Fibroblast of skin of left biceps (primary cell): ENCODE results near the gene RMP24.
"Not testable (repeated sequence)": the region's sequence is repeated elsewhere in the genome, so short reads cannot be mapped to it uniquely, and the experiment has no call there.

Source experiments
- DNase-seq, 2 experiments: peaks; one replicate each; pipeline ENCODE4 v3.0.0-alpha.2; 2013; ENCODE audit warnings: low read depth in 2 of 2

The RMP24 gene

GRCh38 chr18:35972197-35973000 is at the start of gene RMP24:
RMP24 (plus strand) TSS chr18:35972679.
- peak; percentile 89 to 90 for DNase-seq

- DNase-seq = no peak
These were observed 48.4 kb upstream of the RMP24 start for GRCh38 chr18:35923939-35924684.

GRCh38 chr18:35926884-35927283 is 45.6 kb upstream of the RMP24 start:
- DNase-seq = no peak

- no peak for DNase-seq
These were observed 45.0 kb upstream of the RMP24 start for GRCh38 chr18:35927430-35927829.

- no peak for DNase-seq
These were observed 38.5 kb upstream of the RMP24 start for GRCh38 chr18:35933982-35934381.

GRCh38 chr18:35934891-35935290 is 37.6 kb upstream of the RMP24 start:
- DNase-seq = no peak

GRCh38 chr18:35935805-35936204 is 36.7 kb upstream of the RMP24 start:
- no peak for DNase-seq

GRCh38 chr18:35936951-35937350 is 35.5 kb upstream of the RMP24 start:
- DNase-seq = no peak

GRCh38 chr18:35938158-35938557 is 34.3 kb upstream of the RMP24 start:
- no peak for DNase-seq

GRCh38 chr18:35938562-35938961 is 33.9 kb upstream of the RMP24 start:
- no peak for DNase-seq

- DNase-seq = no peak
These were observed 33.3 kb upstream of the RMP24 start for GRCh38 chr18:35939138-35939537.

- no peak for DNase-seq
These were observed 31.2 kb upstream of the RMP24 start for GRCh38 chr18:35941299-35941698.

- DNase-seq = no peak
These were observed 30.3 kb upstream of the RMP24 start for GRCh38 chr18:35942133-35942532.

- no peak for DNase-seq
These were observed 29.8 kb upstream of the RMP24 start for GRCh38 chr18:35942661-35943060.

GRCh38 chr18:35948080-35948479 is 24.4 kb upstream of the RMP24 start:
- DNase-seq = no peak

GRCh38 chr18:35949090-35949489 is 23.4 kb upstream of the RMP24 start:
- no peak for DNase-seq

GRCh38 chr18:35949903-35950627 is 22.4 kb upstream of the RMP24 start:
- DNase-seq = peak; percentile 32 to 33

GRCh38 chr18:35950628-35950982 is 21.9 kb upstream of the RMP24 start:
- no peak for DNase-seq

GRCh38 chr18:35953688-35954087 is 18.8 kb upstream of the RMP24 start:
- no peak for DNase-seq

- DNase-seq = no peak
These were observed 16.3 kb upstream of the RMP24 start for GRCh38 chr18:35956226-35956625.

- no peak for DNase-seq
These were observed 10.2 kb upstream of the RMP24 start for GRCh38 chr18:35962320-35962719.

- no peak for DNase-seq
These were observed 8.2 kb upstream of the RMP24 start for GRCh38 chr18:35964319-35964718.

- not testable (repeated sequence) for DNase-seq
These were observed 4.6 kb upstream of the RMP24 start for GRCh38 chr18:35967866-35968265.
